ENCODE measurements around the gene USP32.
"Not testable (repeated sequence)": the region's sequence is repeated elsewhere in the genome, so short reads cannot be mapped to it uniquely, and the experiment has no call there.

USP32 gene

GRCh38 chr17:60410001-60410400, 18.1 kb upstream of the USP32 start:
- DNase-seq: no peak

- no peak for DNase-seq
Observed at GRCh38 chr17:60406887-60407286, 15.0 kb upstream of the USP32 start.

- DNase-seq: no peak
Observed at GRCh38 chr17:60403962-60404361, 12.0 kb upstream of the USP32 start.

- no peak for DNase-seq
Observed at GRCh38 chr17:60403523-60403810, 11.5 kb upstream of the USP32 start.

- DNase-seq: no peak
Observed at GRCh38 chr17:60401819-60402218, 9.9 kb upstream of the USP32 start.

- peak; percentile 72 to 93 (median 82) for DNase-seq
Observed at GRCh38 chr17:60398227-60398959, 6.5 kb upstream of the USP32 start.

GRCh38 chr17:60396412-60396811, 4.5 kb upstream of the USP32 start:
- DNase-seq: no peak

- DNase-seq: peak; percentile 28 to 76 (median 48)
Observed at GRCh38 chr17:60395508-60396065, 3.7 kb upstream of the USP32 start.

- DNase-seq: peak; percentile 36 to 68 (median 52)
Observed at GRCh38 chr17:60393840-60394723, 2.1 kb upstream of the USP32 start.

GRCh38 chr17:60392845-60393702, 1.1 kb upstream of the USP32 start:
- DNase-seq: peak; percentile 43 to 69 (median 66)

- no peak for DNase-seq
Observed at GRCh38 chr17:60391471-60392041, 377 bp downstream of the USP32 start.

- DNase-seq: peak; percentile 37 to 50 (median 39)
Observed at GRCh38 chr17:60390925-60391470, 935 bp downstream of the USP32 start.

GRCh38 chr17:60390186-60390585, 1.7 kb downstream of the USP32 start:
- DNase-seq: peak in 3 of 4 experiments; percentile 39 to 57 (median 53)

GRCh38 chr17:60388742-60389141, 3.2 kb downstream of the USP32 start:
- DNase-seq: no peak

- no peak for DNase-seq
Observed at GRCh38 chr17:60387666-60388065, 4.3 kb downstream of the USP32 start.

GRCh38 chr17:60386147-60387058, 5.5 kb downstream of the USP32 start:
- peak in 3 of 4 experiments; percentile 20 to 55 (median 51) for DNase-seq

GRCh38 chr17:60384921-60385320, 7.0 kb downstream of the USP32 start:
- not testable (repeated sequence) for DNase-seq

GRCh38 chr17:60383379-60383778, 8.6 kb downstream of the USP32 start:
- no peak for DNase-seq

- no peak for DNase-seq
Observed at GRCh38 chr17:60381958-60382357, 10.0 kb downstream of the USP32 start.

- not testable (repeated sequence) for DNase-seq
Observed at GRCh38 chr17:60379461-60379860, 12.5 kb downstream of the USP32 start.

GRCh38 chr17:60378187-60378586, 13.7 kb downstream of the USP32 start:
- DNase-seq: not testable (repeated sequence)
